Esophagus muscularis mucosa (tissue), 4 donors: ENCODE results near the gene ZNF90.

ENCODE experiments used
- EP300 ChIP-seq: sonication (generic); formaldehyde crosslinking; IDR thresholded peaks from one replicate; pipeline ENCODE4 v1.6.1; 2017; ENCODE audit warnings: antibody characterized with exemption
- POLR2A ChIP-seq: fragments of 450-650 bp; IDR thresholded peaks from one replicate; pipeline ENCODE4 v1.6.1; 2017; ENCODE audit warnings: antibody characterized with exemption, moderate library complexity, mild to moderate bottlenecking, low read depth
- TF ChIP-seq, protein P1 (sequence below), 3 experiments: fragments of 200-600 bp in 2 of 3; fragments of 450-650 bp in 1 of 3; sonication (generic) in 2 of 3; IDR thresholded peaks; one replicate each; pipeline ENCODE4 v1.5.1; 2017 to 2019; ENCODE audit warnings: antibody characterized with exemption in 3 of 3, mild to moderate bottlenecking in 2 of 3, moderate library complexity in 1 of 3

DNA sequence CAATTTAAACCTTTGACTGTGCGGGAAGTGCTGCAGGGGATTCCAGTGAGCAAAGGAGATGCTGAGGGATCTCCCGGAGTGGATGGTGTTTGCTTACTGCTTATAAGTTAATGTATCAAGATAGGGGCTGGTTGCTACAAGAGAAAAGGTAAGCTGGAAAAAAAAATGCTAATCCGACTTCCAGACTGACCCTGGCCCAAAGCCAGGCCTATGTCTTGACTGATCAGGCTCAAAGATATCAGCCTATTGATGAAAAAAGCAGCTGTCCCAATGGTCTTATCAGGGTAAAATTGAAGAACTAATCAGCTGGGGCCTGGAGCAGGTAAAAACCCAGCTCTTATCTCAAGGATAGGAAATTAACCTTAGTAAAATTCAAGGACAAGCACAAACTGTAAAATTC lies 10.9 kb upstream of the ZNF90 start:
- TF ChIP-seq, protein P1, sequence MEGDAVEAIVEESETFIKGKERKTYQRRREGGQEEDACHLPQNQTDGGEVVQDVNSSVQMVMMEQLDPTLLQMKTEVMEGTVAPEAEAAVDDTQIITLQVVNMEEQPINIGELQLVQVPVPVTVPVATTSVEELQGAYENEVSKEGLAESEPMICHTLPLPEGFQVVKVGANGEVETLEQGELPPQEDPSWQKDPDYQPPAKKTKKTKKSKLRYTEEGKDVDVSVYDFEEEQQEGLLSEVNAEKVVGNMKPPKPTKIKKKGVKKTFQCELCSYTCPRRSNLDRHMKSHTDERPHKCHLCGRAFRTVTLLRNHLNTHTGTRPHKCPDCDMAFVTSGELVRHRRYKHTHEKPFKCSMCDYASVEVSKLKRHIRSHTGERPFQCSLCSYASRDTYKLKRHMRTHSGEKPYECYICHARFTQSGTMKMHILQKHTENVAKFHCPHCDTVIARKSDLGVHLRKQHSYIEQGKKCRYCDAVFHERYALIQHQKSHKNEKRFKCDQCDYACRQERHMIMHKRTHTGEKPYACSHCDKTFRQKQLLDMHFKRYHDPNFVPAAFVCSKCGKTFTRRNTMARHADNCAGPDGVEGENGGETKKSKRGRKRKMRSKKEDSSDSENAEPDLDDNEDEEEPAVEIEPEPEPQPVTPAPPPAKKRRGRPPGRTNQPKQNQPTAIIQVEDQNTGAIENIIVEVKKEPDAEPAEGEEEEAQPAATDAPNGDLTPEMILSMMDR (IDR thresholded peaks at IDR 0.05) = no peak
- TF ChIP-seq POLR2A = no peak
- TF ChIP-seq EP300 = no peak
